Measurements from ENCODE around the gene C4orf51. TPM values are rescaled to one million over a fixed set of nuclear protein-coding genes. Genes with fewer than 3 reads are reported as not detected.

Gene C4orf51
- total and polyA plus RNA-seq, 4 donors, result not detected

DNA sequence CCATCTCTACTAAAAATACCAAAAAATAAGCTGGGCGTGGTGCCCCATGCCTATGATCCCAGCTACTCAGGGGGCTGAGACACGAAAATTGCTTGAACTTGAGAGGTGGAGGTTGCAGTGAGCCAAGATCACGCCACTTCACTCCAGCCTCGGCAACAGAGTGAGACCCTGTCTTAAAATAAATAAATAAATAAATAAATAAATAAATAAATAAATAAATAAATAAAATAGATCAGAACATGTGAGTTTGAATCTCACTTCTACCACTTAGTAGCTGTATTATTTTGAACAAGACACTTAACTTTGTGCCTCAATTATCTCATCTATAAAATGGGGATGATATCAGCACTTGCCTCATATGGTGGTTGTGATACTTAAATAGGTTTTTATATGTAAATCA lies 90.2 kb downstream of the C4orf51 start:
- H3K27me3 ChIP-seq (ENCODE audit: control insufficient read depth in 4 of 4, insufficient read depth in 4 of 4, low read length in 3 of 4), result no peaks in the 10 kb centered on the region
- H3K4me1 ChIP-seq (ENCODE audit: control insufficient read depth in 4 of 4, insufficient read depth in 4 of 4, low read length in 3 of 4), result no peaks in the 10 kb centered on the region
- DNase-seq (ENCODE audit: low spot score), result no peak
- TF ChIP-seq, protein P1, sequence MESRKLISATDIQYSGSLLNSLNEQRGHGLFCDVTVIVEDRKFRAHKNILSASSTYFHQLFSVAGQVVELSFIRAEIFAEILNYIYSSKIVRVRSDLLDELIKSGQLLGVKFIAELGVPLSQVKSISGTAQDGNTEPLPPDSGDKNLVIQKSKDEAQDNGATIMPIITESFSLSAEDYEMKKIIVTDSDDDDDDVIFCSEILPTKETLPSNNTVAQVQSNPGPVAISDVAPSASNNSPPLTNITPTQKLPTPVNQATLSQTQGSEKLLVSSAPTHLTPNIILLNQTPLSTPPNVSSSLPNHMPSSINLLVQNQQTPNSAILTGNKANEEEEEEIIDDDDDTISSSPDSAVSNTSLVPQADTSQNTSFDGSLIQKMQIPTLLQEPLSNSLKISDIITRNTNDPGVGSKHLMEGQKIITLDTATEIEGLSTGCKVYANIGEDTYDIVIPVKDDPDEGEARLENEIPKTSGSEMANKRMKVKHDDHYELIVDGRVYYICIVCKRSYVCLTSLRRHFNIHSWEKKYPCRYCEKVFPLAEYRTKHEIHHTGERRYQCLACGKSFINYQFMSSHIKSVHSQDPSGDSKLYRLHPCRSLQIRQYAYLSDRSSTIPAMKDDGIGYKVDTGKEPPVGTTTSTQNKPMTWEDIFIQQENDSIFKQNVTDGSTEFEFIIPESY (IDR thresholded peaks at IDR 0.05), result no peak
- no peak overlapping the region for H3K4me3 ChIP-seq (ENCODE audit: low read depth in 1 of 3, low read length in 3 of 3)
- no peaks in the 10 kb centered on the region for H3K36me3 ChIP-seq (ENCODE audit: control insufficient read depth in 4 of 4, insufficient read depth in 3 of 4, low read depth in 1 of 4, low read length in 3 of 4)
- no peak overlapping the region for H3K27ac ChIP-seq (ENCODE audit: low read depth in 1 of 2, low read length in 2 of 2)
- 90% methylated on average over 4 of the region's 4 CpGs for WGBS
- H3K9me3 ChIP-seq (ENCODE audit: control insufficient read depth in 4 of 4, low read length in 3 of 4), result no peaks in the 10 kb centered on the region
- no peak overlapping the region for H3K9ac ChIP-seq (ENCODE audit: low read depth in 1 of 2, low read length in 2 of 2)

DNA sequence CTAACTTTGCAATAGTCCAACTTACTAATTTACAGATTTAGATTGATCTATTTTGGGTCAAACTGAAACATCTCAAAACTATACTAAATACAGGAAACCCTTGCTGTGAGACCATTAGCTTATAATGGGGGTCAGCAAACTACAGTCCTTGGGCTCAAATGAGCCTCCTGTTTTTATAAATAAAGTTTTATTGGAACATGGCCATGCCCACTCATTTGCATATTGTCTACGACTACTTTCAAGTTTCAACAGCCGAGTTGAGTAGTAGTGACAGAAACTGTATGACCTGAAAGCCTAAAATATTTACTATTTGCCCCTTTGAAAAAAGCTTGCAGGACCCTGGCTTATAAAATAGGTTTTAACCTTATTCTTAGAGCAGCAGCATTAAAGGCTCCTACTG lies 92.4 kb downstream of the C4orf51 start:
- WGBS, result 93% methylated on average over 2 of the region's 2 CpGs
- H3K27me3 ChIP-seq (ENCODE audit: control insufficient read depth in 4 of 4, insufficient read depth in 4 of 4, low read length in 3 of 4), result no peaks in the 10 kb centered on the region
- H3K27ac ChIP-seq (ENCODE audit: low read depth in 1 of 2, low read length in 2 of 2), result no peak overlapping the region
- H3K4me3 ChIP-seq (ENCODE audit: low read depth in 1 of 3, low read length in 3 of 3), result no peak overlapping the region
- H3K9me3 ChIP-seq (ENCODE audit: control insufficient read depth in 4 of 4, low read length in 3 of 4), result no peaks in the 10 kb centered on the region
- H3K4me1 ChIP-seq (ENCODE audit: control insufficient read depth in 4 of 4, insufficient read depth in 4 of 4, low read length in 3 of 4), result no peaks in the 10 kb centered on the region
- DNase-seq (ENCODE audit: low spot score), result no peak
- TF ChIP-seq, protein P2, sequence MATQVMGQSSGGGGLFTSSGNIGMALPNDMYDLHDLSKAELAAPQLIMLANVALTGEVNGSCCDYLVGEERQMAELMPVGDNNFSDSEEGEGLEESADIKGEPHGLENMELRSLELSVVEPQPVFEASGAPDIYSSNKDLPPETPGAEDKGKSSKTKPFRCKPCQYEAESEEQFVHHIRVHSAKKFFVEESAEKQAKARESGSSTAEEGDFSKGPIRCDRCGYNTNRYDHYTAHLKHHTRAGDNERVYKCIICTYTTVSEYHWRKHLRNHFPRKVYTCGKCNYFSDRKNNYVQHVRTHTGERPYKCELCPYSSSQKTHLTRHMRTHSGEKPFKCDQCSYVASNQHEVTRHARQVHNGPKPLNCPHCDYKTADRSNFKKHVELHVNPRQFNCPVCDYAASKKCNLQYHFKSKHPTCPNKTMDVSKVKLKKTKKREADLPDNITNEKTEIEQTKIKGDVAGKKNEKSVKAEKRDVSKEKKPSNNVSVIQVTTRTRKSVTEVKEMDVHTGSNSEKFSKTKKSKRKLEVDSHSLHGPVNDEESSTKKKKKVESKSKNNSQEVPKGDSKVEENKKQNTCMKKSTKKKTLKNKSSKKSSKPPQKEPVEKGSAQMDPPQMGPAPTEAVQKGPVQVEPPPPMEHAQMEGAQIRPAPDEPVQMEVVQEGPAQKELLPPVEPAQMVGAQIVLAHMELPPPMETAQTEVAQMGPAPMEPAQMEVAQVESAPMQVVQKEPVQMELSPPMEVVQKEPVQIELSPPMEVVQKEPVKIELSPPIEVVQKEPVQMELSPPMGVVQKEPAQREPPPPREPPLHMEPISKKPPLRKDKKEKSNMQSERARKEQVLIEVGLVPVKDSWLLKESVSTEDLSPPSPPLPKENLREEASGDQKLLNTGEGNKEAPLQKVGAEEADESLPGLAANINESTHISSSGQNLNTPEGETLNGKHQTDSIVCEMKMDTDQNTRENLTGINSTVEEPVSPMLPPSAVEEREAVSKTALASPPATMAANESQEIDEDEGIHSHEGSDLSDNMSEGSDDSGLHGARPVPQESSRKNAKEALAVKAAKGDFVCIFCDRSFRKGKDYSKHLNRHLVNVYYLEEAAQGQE (IDR thresholded peaks at IDR 0.05), result no peak
- no peak for TF ChIP-seq YY1 (IDR thresholded peaks at IDR 0.05)
- TF ChIP-seq, protein P3, sequence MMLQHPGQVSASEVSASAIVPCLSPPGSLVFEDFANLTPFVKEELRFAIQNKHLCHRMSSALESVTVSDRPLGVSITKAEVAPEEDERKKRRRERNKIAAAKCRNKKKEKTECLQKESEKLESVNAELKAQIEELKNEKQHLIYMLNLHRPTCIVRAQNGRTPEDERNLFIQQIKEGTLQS (IDR thresholded peaks at IDR 0.05), result no peak
- no peak for TF ChIP-seq RXRA (IDR thresholded peaks at IDR 0.05)
- no peak for TF ChIP-seq EGR1 (IDR thresholded peaks at IDR 0.05; ENCODE audit: low read depth in 2 of 2)
- TF ChIP-seq JUND (IDR thresholded peaks at IDR 0.05), result no peak
- no peak for TF ChIP-seq HNF4A (conservative IDR thresholded peaks at IDR 0.05)
- TF ChIP-seq TAF1 (conservative IDR thresholded peaks at IDR 0.05), result no peak
- TF ChIP-seq RAD21 (IDR thresholded peaks at IDR 0.05), result no peak
- H3K9ac ChIP-seq (ENCODE audit: low read depth in 1 of 2, low read length in 2 of 2), result no peak overlapping the region
- H3K36me3 ChIP-seq (ENCODE audit: control insufficient read depth in 4 of 4, insufficient read depth in 3 of 4, low read depth in 1 of 4, low read length in 3 of 4), result no peaks in the 10 kb centered on the region

DNA sequence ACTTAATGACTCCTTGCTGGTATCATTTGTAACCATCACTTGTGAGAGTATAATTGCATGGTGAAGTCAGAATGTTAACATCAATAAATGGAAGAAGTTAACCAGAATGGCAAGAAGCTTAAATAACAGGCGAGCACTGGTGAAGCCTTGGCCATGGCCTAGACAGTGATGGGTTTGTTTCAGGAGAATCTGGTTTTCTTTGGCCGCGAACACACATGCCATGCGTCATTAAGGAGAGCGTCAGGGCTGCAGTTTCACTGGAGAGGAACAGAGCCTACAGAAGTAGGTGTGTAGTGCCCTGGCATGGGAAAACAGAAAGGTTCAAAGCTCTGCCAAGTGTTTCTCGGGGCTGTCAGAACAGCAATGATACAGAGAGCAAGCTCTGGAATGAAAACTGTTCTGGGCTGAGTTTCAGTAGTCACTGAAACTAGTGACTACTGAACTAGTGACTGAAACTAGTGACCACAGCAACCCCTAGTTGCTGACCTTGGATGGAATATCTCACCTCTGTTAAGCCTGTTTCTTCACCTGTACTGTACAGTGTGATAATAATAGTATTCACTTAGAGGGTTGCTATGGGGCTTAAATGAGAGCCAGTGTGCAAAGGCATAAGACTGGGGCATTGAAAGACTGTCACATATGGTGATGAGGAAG lies 93.8 kb downstream of the C4orf51 start:
- Histone ChIP-seq H3K4me3 (ENCODE audit: low read depth in 1 of 3, low read length in 3 of 3) (no peak overlapping the region), H3K27ac (ENCODE audit: low read depth in 1 of 2, low read length in 2 of 2) (no peak overlapping the region), H3K4me1 (ENCODE audit: control insufficient read depth in 4 of 4, insufficient read depth in 4 of 4, low read length in 3 of 4) (no peaks in the 10 kb centered on the region), H3K9ac (ENCODE audit: low read depth in 1 of 2, low read length in 2 of 2) (no peak overlapping the region), H3K9me3 (ENCODE audit: control insufficient read depth in 4 of 4, low read length in 3 of 4) (no peaks in the 10 kb centered on the region), H3K36me3 (ENCODE audit: control insufficient read depth in 4 of 4, insufficient read depth in 3 of 4, low read depth in 1 of 4, low read length in 3 of 4) (no peaks in the 10 kb centered on the region), H3K27me3 (ENCODE audit: control insufficient read depth in 4 of 4, insufficient read depth in 4 of 4, low read length in 3 of 4) (no peaks in the 10 kb centered on the region)
- no peak for DNase-seq (ENCODE audit: low spot score)
- 96% methylated on average over 6 of the region's 6 CpGs for WGBS
- TF ChIP-seq, protein P4, sequence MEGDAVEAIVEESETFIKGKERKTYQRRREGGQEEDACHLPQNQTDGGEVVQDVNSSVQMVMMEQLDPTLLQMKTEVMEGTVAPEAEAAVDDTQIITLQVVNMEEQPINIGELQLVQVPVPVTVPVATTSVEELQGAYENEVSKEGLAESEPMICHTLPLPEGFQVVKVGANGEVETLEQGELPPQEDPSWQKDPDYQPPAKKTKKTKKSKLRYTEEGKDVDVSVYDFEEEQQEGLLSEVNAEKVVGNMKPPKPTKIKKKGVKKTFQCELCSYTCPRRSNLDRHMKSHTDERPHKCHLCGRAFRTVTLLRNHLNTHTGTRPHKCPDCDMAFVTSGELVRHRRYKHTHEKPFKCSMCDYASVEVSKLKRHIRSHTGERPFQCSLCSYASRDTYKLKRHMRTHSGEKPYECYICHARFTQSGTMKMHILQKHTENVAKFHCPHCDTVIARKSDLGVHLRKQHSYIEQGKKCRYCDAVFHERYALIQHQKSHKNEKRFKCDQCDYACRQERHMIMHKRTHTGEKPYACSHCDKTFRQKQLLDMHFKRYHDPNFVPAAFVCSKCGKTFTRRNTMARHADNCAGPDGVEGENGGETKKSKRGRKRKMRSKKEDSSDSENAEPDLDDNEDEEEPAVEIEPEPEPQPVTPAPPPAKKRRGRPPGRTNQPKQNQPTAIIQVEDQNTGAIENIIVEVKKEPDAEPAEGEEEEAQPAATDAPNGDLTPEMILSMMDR (IDR thresholded peaks at IDR 0.05; ENCODE audit: low read depth, low read length, missing input control), result no peak
- no peak for TF ChIP-seq TAF1 (conservative IDR thresholded peaks at IDR 0.05)
- TF ChIP-seq, protein P1 (IDR thresholded peaks at IDR 0.05), result no peak
- no peak for TF ChIP-seq GABPA (IDR thresholded peaks at IDR 0.05 in 1 of 2, conservative IDR thresholded peaks at IDR 0.05 in 1 of 2)
- TF ChIP-seq EGR1 (IDR thresholded peaks at IDR 0.05; ENCODE audit: low read depth in 2 of 2), result no peak
- TF ChIP-seq YY1 (IDR thresholded peaks at IDR 0.05), result no peak
- no peak for TF ChIP-seq JUND (IDR thresholded peaks at IDR 0.05)
- TF ChIP-seq, protein P5, sequence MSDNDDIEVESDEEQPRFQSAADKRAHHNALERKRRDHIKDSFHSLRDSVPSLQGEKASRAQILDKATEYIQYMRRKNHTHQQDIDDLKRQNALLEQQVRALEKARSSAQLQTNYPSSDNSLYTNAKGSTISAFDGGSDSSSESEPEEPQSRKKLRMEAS (IDR thresholded peaks at IDR 0.05), result no peak
- no peak for TF ChIP-seq RAD21 (IDR thresholded peaks at IDR 0.05)
- TF ChIP-seq SP1 (IDR thresholded peaks at IDR 0.05), result no peak
- no peak for TF ChIP-seq FOXA2 (IDR thresholded peaks at IDR 0.05)
- no peak for TF ChIP-seq RXRA (IDR thresholded peaks at IDR 0.05)
- no peak for TF ChIP-seq NR2F2 (IDR thresholded peaks at IDR 0.05)
- TF ChIP-seq HNF4A (conservative IDR thresholded peaks at IDR 0.05), result no peak
- TF ChIP-seq, protein P3 (IDR thresholded peaks at IDR 0.05), result no peak

Data from liver (tissue), 9 donors.